GM12878 (cell line): ENCODE data around the gene RAG1. TPM values are rescaled to one million over a fixed set of nuclear protein-coding genes. Genes with fewer than 3 reads are reported as not detected.

ENCODE experiments used
- ATAC-seq: fragments of 200-7000 bp; cut with Tn5 transposase; 3 replicates; pipeline ENCODE4 v1.9.1; 2020; ENCODE audit warnings: mild to moderate bottlenecking, moderate library complexity
- BruUV-seq: library from RNA; stranded (reverse); fragments of 400-500 nt; replicated peaks from 2 replicates; lab custom pipeline; 2021; lab: Mats Ljungman, UMichigan
- CTCF ChIA-PET: fragments of 300-600 bp; sonication (Branson Sonifier 250); formaldehyde crosslinking; extraction: SDS; loops from one replicate; lab custom pipeline; 2021; ENCODE audit warnings: inconsistent platforms; lab: Yijun Ruan, JAX
- POLR2A ChIA-PET: fragments of 350-600 bp; formaldehyde crosslinking; extraction: SDS; loops from one replicate; lab custom pipeline; 2021; ENCODE audit warnings: inconsistent platforms; lab: Charles Lee
- RAD21 ChIA-PET: fragments of 300-600 bp; sonication (Branson Sonifier 250); formaldehyde crosslinking; loops from one replicate; lab custom pipeline; 2023; ENCODE audit warnings: antibody characterized with exemption; ENCODE audit not compliant: unreplicated experiment; lab: Charles Lee
- SMC1A ChIA-PET: fragments of 300-600 bp; sonication (Branson Sonifier 250); formaldehyde crosslinking; loops from one replicate; lab custom pipeline; 2023; ENCODE audit not compliant: unreplicated experiment, uncharacterized antibody; lab: Charles Lee
- DNase-seq: peaks from one replicate; pipeline ENCODE4 v3.0.0-alpha.2; 2011; ENCODE audit warnings: low read depth, low spot score
- FAIRE-seq: peaks from 3 replicates; lab custom pipeline; 2011; peaks lifted over from hg19 to GRCh38; lab: Jason Lieb, UNC
- H2AFZ ChIP-seq: 2 replicates; pipeline ENCODE4 v1.6.0; 2011; ENCODE audit warnings: low read depth, low read length, control low read depth; ENCODE audit not compliant: control insufficient read depth
- H3K27ac ChIP-seq: 2 replicates; pipeline ENCODE4 v1.5.1; 2011; ENCODE audit warnings: control low read depth; ENCODE audit not compliant: control insufficient read depth, insufficient read depth
- H3K27me3 ChIP-seq, 2 experiments: replicated peaks in 1 of 2; 2 replicates each; pipeline versions ENCODE4 v1.6.0 to v1.6.1; 2011; ENCODE audit warnings: low read length in 1 of 2; ENCODE audit not compliant: control insufficient read depth in 2 of 2, insufficient read depth in 2 of 2
- H3K36me3 ChIP-seq, 2 experiments: 2 replicates each; pipeline ENCODE4 v1.5.1; 2011; ENCODE audit warnings: low read length in 1 of 2; ENCODE audit not compliant: control insufficient read depth in 2 of 2, insufficient read depth in 2 of 2
- H3K4me1 ChIP-seq: 2 replicates; pipeline ENCODE4 v1.6.1; 2011; ENCODE audit warnings: mild to moderate bottlenecking, low read length, moderate library complexity, mixed read lengths; ENCODE audit not compliant: control insufficient read depth, insufficient read depth
- H3K4me2 ChIP-seq: 2 replicates; pipeline ENCODE4 v1.6.0; 2011; ENCODE audit warnings: control low read depth; ENCODE audit not compliant: control insufficient read depth, insufficient read depth
- H3K4me3 ChIP-seq: fragments of 200-600 bp; sonication (generic); 2 replicates; pipeline ENCODE4 v1.5.1; 2016
- H3K79me2 ChIP-seq: 2 replicates; pipeline ENCODE4 v1.6.0; 2011; ENCODE audit warnings: low read length; ENCODE audit not compliant: control insufficient read depth, insufficient read depth
- H3K9ac ChIP-seq: 2 replicates; pipeline ENCODE4 v1.8.0; 2011; ENCODE audit warnings: low read length, control low read depth, mixed read lengths; ENCODE audit not compliant: control insufficient read depth, insufficient read depth
- H3K9me3 ChIP-seq: replicated peaks from 3 replicates; pipeline ENCODE4 v1.5.1; 2011; ENCODE audit warnings: mild to moderate bottlenecking, low read length; ENCODE audit not compliant: control insufficient read depth, insufficient read depth
- H4K20me1 ChIP-seq: 2 replicates; pipeline ENCODE4 v1.6.0; 2011; ENCODE audit not compliant: control insufficient read depth, insufficient read depth
- ASH2L ChIP-seq: fragments of 300-600, 200-600 bp; sonication (generic); IDR thresholded peaks from 2 replicates; pipeline ENCODE4 v1.6.1; 2017; ENCODE audit warnings: low read depth, mild to moderate bottlenecking, borderline replicate concordance
- CBX5 ChIP-seq: sonication (generic); IDR thresholded peaks from 2 replicates; pipeline ENCODE4 v1.6.1; 2016; ENCODE audit warnings: low read depth, moderate library complexity, mild to moderate bottlenecking, inconsistent platforms
- EED ChIP-seq: sonication (generic); IDR thresholded peaks from 2 replicates; pipeline ENCODE4 v1.6.1; 2016; ENCODE audit warnings: antibody characterized with exemption, low read depth
- EGR1 ChIP-seq, 2 experiments: IDR thresholded peaks; 1 replicate in 1 of 2; 2 replicates in 1 of 2; pipeline ENCODE4 v1.6.1; 2011 to 2012; ENCODE audit warnings: low read depth in 2 of 2, low read length in 2 of 2, borderline replicate concordance in 1 of 2, mild to moderate bottlenecking in 1 of 2, moderate library complexity in 1 of 2
- GATAD2B ChIP-seq: fragments of 450-650 bp; conservative IDR thresholded peaks from 2 replicates; pipeline ENCODE4 v1.6.1; 2017; ENCODE audit warnings: low read depth, mild to moderate bottlenecking, moderate library complexity
- HDAC2 ChIP-seq: fragments of 200-600 bp; sonication (generic); IDR thresholded peaks from 2 replicates; pipeline ENCODE4 v1.6.1; 2017
- IRF3 ChIP-seq: fragments of 450-650 bp; IDR thresholded peaks from 2 replicates; pipeline ENCODE4 v1.6.1; 2014; ENCODE audit warnings: mild to moderate bottlenecking
- NFXL1 ChIP-seq: fragments of 450-650 bp; IDR thresholded peaks from 2 replicates; pipeline ENCODE4 v1.6.1; 2017; ENCODE audit warnings: antibody characterized with exemption, mild to moderate bottlenecking, borderline replicate concordance
- NFYB ChIP-seq: IDR thresholded peaks from 2 replicates; pipeline ENCODE4 v1.6.1; 2011; ENCODE audit warnings: low read depth, mild to moderate bottlenecking, low read length, improper control_type of control experiment, moderate library complexity; ENCODE audit not compliant: insufficient read depth
- PML ChIP-seq: IDR thresholded peaks from 2 replicates; pipeline ENCODE4 v1.6.1; 2012; ENCODE audit warnings: low read length, inconsistent platforms
- POLR2AphosphoS5 ChIP-seq: IDR thresholded peaks from 2 replicates; pipeline ENCODE4 v1.6.1; 2011; ENCODE audit warnings: mild to moderate bottlenecking, low read length, inconsistent platforms
- PRDM15 ChIP-seq: fragments of 450-650 bp; formaldehyde crosslinking; IDR thresholded peaks from 2 replicates; pipeline ENCODE4 v1.4.0; 2020; ENCODE audit warnings: mild to moderate bottlenecking, moderate library complexity
- RAD51 ChIP-seq: fragments of 450-650 bp; IDR thresholded peaks from 2 replicates; pipeline ENCODE4 v1.6.1; 2016; ENCODE audit warnings: moderate library complexity, mild to moderate bottlenecking, inconsistent platforms
- SMAD1 ChIP-seq: fragments of 450-650 bp; IDR thresholded peaks from 2 replicates; pipeline ENCODE4 v1.6.1; 2018; ENCODE audit warnings: mild to moderate bottlenecking, low read depth; ENCODE audit not compliant: partially characterized antibody
- TCF3 ChIP-seq: IDR thresholded peaks from 2 replicates; pipeline ENCODE4 v1.6.1; 2012; ENCODE audit warnings: low read depth, mild to moderate bottlenecking, low read length, borderline replicate concordance; ENCODE audit not compliant: insufficient read depth
- ZBTB33 ChIP-seq: fragments of 450-650 bp; IDR thresholded peaks from 2 replicates; pipeline ENCODE4 v1.6.1; 2017; ENCODE audit warnings: mild to moderate bottlenecking
- ZNF217 ChIP-seq: fragments of 450-650 bp; IDR thresholded peaks from 2 replicates; pipeline ENCODE4 v1.6.1; 2017; ENCODE audit warnings: antibody characterized with exemption, mild to moderate bottlenecking
- ZSCAN29 ChIP-seq: fragments of 450-650 bp; IDR thresholded peaks from 2 replicates; pipeline ENCODE4 v1.6.1; 2017; ENCODE audit warnings: mild to moderate bottlenecking, moderate library complexity
- in situ Hi-C: fragments of 300-500 bp; cut with MboI; formaldehyde crosslinking; loops from 9 replicates; pipeline ENCODE4 v1.14.3; 2018; ENCODE audit warnings: mixed read lengths
- intact Hi-C: fragments of 100-400 bp; cut with micrococcal nuclease; formaldehyde crosslinking; loops from one replicate; pipeline ENCODE4 v1.14.2; 2022; ENCODE audit not compliant: unreplicated experiment
- polyA plus RNA-seq, 11 experiments: library from polyadenylated mRNA; depleted of rRNA in 4 of 11; unstranded in 6 of 11; stranded (reverse) in 5 of 11; fragments of >200 nt; fragmentation: Nextera tagmentation in 4 of 11; fragmentation: Illumina TruSeq in 1 of 11; extraction: Ambion mirVana in 4 of 11; extraction: Trizol in 1 of 11; gene quantifications; 1 replicate in 1 of 11; 2 replicates in 10 of 11; pipeline versions ENCODE4 v1.2.1 to v1.2.3, GENCODE V29; 2011 to 2016; ENCODE audit warnings: inconsistent platforms in 2 of 11, missing spikeins in 2 of 11, low read depth in 1 of 11
- total RNA-seq, 4 experiments: library from RNA; depleted of rRNA in 3 of 4; stranded (reverse); fragments of >200 nt in 3 of 4; fragmentation: Illumina TruSeq in 1 of 4; extraction: Trizol in 1 of 4; gene quantifications; 2 replicates each; pipeline versions ENCODE4 v1.2.1 to v1.2.3, GENCODE V29; 2013 to 2021

RAG1 gene
- total and polyA plus RNA-seq, 10 of the 15 experiments (the other 5 are each of a cell fraction or from before 2014, with no cell fraction given): 0.01 to 0.44 (median 0.05) TPM; not detected in 3

GRCh38 chr11:36620246-36620645 lies 52.4 kb downstream of the RAG1 start:
- ChIA-PET SMC1A (no interaction called here), CTCF (interaction anchor here (0.8 to 2.4 kb wide), 3 partner anchors 11 to 56 kb away, joined by 3 to 9 read pairs (median 3); no protein-coding TSS in a partner anchor), RAD21 (interaction anchor here (1.5 kb wide), 1 partner anchor 328 kb away, joined by 3 read pairs; no protein-coding TSS in a partner anchor), POLR2A (no interaction called here)
- no peak overlapping the region for H3K9ac ChIP-seq
- in situ Hi-C loops (no loop called here), intact Hi-C loops (no loop called here)
- TF ChIP-seq IRF3: no peak
- no peak for TF ChIP-seq RAD51
- TF ChIP-seq TCF3: no peak
- no peak for TF ChIP-seq NFYB
- no peak for TF ChIP-seq ASH2L
- TF ChIP-seq EED: no peak
- no peak for TF ChIP-seq NFXL1
- no peak for TF ChIP-seq POLR2AphosphoS5
- no peak for TF ChIP-seq GATAD2B
- no peak for TF ChIP-seq ZNF217
- no peak for TF ChIP-seq CBX5
- no peak for TF ChIP-seq SMAD1
- TF ChIP-seq ZSCAN29: no peak
- TF ChIP-seq HDAC2: no peak
- no peak for TF ChIP-seq ZBTB33
- TF ChIP-seq PML: no peak
- no peak for TF ChIP-seq PRDM15 (CRISPR knock-in tag)
- no peak for TF ChIP-seq EGR1 (IDR thresholded peaks at IDR 0.05; ENCODE audit: borderline replicate concordance in 1 of 2, low read depth in 2 of 2, low read length in 2 of 2)
- H4K20me1 ChIP-seq: no peaks in the 10 kb centered on the region
- no peak for FAIRE-seq
- no peak overlapping the region for H2AFZ ChIP-seq
- no peak for ATAC-seq
- no peaks in the 10 kb centered on the region for H3K79me2 ChIP-seq
- H3K4me3 ChIP-seq: no peak overlapping the region
- H3K27me3 ChIP-seq: peaks cover 0 to 3% of the 10 kb centered on the region in 2 experiments; a peak in 2 of 4 replicates
- no peaks in the 10 kb centered on the region for H3K9me3 ChIP-seq
- no peaks in the 10 kb centered on the region for H3K4me1 ChIP-seq
- H3K4me2 ChIP-seq: no peak overlapping the region
- no peak for DNase-seq
- H3K27ac ChIP-seq: no peak overlapping the region
- BruUV-seq: no TSS peak
- no peaks in the 10 kb centered on the region for H3K36me3 ChIP-seq
